DMS53 treated with DMSO at 0.1 percent for 48 hours (cell line): ENCODE data around the gene CCR5AS.
"Not testable (repeated sequence)": the region's sequence is repeated elsewhere in the genome, so short reads cannot be mapped to it uniquely, and the experiment has no call there.

Source experiments
- DNase-seq: peaks from one replicate; lab custom pipeline; 2025; ENCODE audit not compliant: unreplicated experiment; lab: John Stamatoyannopoulos, UW

CCR5AS gene

DNA sequence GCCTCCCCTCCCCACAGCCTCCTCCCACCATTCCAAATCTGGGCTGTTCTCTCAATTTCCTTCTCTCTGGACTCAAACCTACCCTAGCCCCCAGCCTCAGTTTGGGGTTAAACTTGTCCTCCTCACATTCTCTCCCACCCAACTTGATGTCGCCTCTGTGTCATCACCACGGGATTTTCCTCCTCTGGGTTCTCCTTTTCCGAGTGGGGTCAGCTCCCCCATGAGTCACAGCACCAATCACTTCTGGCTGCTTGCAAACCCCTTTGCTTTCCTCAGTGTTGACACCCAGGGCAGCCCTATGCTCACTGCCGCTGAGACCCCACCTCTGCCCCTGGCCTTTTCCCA lies 451 bp downstream of the CCR5AS start:
- no peak for DNase-seq

DNA sequence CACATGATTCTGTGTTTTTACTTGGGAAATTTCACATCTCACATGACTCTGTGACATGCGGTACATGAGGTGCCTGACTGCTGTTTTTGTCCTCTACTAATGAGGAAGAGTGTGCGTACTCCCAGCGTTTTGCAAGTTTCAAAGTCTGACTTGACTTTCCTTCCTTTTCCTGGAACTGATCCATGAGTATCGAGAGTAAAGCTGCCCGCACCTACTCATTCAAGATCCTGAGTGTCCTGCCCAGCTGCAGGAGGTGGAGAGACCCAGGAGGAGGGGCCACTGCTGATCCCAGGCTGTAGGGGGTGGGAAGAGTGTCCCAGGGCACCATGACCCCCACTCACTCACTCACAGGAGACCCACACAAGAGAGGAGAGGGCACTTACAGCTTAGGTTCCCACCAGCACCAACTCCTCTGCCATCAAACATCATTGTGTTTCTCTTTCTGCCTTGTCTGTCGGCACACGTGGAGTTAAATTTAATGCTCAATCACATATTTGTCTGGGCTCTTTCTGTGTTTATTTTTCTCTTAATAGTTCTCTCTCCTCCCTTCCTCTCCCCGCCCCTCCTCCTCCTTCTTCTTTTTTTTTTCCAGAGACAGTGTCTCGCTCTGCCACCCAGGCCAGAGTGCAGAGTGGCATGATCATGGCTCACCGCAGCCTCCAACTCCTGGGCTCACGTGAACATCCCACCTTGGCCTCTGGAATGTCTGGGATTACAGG lies 1.4 kb downstream of the CCR5AS start:
- no peak for DNase-seq

DNA sequence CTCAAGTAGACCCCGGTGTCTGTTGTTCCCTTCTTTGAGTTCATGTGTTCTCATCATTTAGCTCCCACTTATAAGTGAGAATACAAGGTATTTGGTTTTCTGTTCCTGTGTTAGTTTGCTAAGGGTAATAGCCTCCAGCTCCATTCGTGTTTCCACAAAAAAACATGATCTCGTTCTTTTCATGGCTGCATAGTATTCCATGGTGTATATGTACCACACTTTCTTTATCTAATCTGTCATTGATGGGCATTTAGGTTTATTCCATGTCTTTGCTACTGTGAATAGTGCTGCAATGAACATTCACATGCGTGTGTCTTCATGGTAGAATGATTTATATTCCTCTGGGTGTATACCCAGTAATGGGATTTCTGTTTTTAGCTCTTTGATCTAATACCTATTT lies 4.0 kb downstream of the CCR5AS start:
- DNase-seq: not testable (repeated sequence)

DNA sequence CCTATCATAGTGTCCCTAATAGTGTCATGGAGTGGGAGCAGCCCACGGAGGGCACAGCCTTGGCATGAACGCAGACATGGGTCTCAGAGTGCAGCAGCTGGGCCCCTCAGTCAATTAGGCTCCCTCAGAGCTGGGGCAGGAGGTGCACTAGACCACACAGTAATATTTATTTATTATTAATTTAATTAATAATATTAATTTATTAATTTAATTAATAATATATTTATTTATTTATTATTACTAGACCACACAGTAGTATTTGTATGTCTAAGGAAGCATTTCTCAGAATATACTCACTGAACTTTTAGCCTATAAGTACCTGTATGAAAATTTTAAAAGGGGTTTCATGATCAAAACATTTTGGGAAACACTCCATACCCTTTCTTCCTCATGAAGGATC lies 5.3 kb downstream of the CCR5AS start:
- no peak for DNase-seq

DNA sequence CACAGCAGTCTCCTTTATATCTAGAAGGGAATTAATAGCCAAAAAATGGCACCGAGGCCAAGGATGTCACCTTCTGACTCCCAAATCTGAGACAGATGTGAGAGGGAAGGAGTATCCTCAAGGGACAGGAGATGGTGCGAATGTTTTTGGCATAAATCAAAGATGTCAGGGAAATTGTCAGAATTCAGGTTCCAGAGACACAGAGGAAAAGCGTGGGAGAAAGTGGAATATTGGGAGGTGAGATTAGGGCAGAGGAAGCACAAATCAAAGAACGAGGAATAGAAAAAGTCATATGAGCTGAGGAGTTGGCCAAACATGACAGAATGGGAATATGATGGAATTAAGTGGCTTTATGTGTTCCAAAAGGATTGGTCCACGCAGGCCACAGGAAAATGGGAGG lies 6.0 kb downstream of the CCR5AS start:
- no peak for DNase-seq

DNA sequence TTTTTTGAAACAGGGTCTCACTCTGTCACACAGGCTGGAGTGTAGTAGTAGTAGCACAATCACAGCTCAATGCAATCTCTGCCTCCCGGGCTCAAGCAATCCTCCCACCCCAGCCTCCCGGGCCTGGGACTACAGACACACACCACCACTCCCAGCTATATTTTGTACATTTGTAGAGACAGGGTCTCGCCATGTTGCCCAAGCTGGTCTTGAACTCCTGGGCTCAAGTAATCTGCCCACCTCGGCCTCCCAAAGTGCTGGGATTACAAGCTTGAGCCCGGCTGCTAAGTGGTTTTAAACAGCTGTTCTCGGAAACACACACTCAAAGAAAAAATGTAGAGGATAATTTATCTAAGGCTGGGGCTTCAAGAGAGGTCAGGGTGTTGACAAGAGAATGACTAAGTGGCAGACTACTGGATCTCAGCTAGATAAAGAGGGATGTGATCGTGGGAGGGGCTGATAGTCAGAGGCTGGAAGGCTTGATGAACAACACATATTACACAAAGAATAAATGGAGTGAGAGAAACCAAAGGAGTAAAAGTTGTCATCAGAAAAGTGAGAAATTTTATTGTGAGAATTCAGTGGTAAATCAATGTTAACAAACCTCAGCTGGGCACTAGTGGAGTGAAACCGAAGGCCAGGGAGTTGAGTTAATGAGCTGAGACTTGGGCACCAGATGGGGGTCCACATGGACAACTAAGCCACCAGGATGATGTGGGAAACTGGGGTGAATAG lies 6.7 kb downstream of the CCR5AS start:
- no peak for DNase-seq

DNA sequence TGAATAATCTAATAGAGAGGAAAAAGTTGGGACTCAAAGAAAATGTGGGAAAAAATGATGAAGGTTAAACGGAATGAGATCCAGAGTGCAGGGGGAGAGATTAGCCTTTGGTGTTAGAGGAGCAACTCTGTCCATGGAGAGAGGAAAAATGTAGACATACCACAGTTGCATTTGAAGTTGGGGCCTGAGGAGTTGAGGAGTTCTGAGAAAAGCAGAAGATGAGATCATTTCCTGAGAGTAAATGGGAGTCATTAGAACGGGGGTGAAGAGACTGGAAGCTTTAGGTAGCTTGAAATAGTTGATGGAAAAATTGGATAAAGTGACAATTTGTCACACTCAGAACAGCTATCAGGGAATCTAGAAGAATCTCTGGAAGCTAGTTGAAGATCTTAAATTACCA lies 7.3 kb downstream of the CCR5AS start:
- DNase-seq: no peak

DNA sequence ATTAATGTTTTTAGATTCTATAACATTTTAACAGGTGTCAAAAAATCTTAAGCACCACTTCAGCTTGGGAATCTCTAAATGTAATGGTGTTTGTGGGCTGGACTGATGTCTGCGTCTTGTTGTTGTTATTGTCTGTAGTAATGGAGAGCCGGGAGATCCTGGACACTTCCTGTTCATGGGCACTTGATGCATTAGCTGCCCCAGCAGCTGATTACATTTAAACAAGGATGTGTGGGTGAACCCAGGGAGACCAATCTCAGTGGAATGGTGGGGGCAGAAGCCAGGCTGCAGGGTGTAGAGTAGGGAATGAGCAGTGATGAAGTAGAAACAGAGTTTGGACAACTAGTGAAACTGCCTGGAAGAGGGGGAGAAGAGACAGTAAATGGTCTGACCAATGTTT lies 7.8 kb downstream of the CCR5AS start:
- DNase-seq: no peak

DNA sequence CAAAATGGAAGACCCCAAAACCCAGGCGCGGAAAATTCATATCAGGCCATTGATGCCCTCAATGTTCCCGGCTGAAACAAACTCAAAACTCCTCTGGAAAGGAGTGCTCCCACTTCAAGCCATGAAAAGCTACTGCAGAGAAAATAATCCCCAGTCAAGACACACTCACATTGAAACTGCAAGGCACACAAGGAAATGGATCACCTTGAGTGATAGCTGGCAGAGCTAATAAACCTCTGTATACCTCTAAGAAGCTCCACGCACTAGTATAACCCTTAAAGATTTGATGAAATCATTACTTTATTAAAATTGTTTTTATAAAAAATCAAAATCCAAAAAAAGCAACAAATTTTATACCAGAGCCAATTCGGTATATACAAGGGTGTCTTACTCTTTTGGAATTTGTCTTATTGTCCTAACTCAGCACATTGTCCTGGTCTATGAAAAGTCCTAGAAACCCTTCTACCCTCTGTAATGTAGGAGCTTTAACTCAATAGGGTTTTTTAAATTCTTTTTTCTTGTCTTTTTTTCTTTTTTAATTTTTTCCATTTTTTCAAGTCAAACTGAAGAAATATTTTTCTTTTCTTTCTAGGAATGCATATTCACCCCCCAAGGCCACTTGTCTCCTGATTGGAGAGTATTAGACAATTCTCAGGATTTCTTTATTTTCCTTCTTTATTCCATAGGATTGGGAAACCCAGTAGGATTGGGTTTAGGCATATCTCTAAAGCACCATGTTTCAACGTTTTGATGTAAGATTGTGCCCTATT lies 8.5 kb downstream of the CCR5AS start:
- DNase-seq: no peak

DNA sequence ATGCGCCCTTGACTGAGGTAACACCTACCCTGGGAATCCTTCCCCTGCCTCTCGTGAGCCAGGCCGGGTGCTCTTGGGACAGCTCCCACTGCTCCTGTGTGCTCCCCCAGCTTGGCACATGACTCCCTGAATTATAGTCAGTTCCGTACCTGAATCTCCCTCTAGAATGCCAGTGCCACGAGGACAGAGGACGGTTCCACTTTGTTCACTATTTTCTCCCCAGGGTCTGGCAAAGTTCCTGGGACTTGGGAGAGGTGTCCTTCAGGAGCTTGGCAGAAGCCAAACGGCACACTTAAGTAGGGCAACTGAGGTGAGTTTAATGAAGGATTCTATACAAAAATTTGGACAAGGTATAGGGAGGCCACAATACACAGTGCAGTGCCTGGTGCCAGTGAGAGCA lies 9.8 kb downstream of the CCR5AS start:
- DNase-seq: no peak

DNA sequence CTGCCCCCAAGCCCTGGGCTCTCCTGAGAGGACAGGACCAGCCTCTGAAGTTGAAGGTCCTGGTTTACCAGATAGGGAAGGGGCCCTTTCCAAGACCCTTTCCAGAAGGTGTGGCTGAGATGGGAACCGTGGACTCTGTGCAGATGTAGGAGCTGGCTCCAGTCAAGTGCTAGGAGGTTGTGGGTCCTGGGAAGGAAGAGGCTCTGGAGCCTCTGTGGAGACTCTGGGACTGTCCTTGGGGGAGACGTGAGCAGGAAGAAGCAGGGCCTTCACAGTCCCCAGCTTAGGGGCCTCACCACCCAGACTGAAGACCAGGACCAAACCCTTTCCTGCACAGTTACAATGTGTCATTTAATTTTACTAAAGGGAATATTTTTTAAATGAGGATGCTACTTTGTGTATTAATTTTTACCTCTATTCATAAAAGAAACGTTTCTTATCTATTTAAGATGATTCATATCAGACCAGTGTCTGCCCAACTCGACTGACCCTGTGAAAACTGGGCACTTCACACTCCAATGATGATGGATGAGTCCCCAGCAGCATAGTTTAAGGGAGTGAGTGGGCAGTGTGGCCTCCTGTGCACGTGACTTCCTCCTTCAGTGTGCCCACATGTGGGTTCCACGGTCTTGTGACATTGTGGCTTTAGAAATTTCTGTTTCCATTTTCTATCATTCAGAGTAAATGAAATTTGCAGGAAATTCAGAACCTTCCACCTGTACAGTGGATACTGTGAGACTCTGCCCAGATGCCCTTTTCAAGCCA lies 10.9 kb downstream of the CCR5AS start:
- no peak for DNase-seq

DNA sequence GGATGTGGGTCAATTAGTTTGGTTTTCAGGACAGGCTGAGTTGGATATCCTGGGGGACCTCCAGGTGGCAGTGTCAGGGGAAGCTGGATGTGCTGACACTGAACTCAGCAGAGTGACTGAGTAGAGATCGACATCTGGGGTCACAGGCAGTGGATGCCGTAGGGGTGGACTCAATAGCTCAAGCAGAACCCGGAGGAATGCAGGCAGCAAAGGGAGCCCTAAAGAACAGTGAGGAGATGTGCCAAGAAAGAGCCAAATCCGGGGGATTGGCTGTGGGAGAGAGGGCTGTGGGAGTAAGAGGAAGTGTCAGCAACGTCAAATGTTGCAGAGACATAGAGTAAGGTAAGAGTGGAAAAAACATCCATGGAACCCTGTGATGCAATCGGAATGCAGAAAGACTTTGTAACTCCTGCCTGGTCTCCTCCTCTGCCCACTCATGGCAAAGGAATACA lies 11.6 kb downstream of the CCR5AS start:
- no peak for DNase-seq

DNA sequence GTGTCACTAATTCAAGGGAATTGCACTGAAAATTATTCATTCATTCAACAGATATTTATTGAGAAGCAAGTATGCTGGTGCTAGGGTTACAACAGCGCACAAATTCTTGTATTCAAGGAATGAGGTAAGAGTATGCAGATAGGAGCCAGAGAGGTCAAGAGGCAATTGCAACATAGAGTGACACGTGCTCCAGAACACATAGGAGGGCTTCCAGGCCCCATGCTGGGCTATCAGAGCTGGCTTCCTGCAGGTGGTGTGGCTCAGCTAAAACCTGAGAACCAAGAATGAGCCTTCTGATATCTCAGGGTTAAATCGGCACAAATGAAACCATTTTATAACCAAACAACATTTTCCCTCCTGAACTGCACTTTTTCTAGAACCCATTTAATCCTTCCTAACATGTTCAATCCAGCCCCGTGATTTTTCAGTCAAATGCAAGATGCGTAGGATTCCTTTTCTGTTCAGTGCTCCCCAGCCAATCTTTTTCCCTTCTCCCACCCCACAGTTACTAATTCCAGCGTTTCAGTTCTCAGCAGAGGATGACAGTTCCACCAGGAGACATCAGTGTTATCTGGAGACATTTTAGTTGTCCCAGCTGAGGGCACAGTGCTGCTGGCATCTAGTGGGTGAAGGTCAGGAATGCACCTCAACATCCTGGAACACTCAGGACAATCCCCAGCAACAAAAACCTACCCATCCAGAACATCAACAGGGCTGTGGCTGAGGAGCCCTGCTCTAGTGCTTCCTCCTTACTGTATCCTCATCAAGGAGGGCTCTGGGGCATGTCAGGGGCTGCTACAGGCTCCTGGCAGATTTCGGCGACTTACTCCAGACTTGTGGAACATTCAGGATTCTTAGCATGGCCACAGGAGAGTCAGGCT lies 13.1 kb downstream of the CCR5AS start:
- DNase-seq: no peak

DNA sequence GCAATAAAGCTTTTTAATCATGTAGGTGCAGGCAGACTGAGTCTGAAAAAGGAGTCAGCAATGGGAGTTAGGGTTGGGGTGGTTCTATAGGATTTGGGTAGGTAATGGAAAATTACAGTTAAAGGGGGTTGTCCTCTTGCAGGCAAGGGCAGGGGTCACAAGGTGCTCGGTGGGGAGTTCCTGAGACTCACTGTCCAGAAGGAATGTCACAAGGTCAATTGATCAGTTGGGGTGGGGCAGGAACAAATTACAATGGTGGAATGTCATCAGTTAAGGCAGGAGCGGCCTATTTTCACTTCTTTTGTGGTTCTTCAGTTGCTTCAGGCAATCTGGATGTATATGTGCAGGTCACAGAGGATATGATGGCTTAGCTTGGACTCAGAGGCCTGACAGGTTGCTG lies 13.9 kb downstream of the CCR5AS start:
- DNase-seq: no peak

DNA sequence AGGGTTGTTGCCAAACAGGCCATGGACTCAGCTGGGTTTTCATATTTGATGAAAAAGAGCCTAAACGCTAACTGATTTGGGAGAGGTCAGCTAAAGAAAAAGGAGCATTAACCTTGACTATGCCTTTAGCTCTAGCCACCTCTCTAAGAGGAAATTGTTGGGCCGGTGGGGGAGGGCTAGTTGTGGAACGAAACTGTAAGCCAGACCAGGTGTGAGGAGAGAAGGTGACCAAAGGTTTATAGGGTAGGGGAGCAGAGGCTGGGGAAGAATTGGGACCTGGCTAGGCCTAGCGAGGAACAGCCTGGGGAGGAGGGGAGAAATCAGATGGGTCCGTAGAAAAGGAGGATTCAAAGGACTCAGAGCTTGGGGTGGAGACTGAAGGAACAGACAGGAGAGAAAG lies 15.3 kb downstream of the CCR5AS start:
- DNase-seq: not testable (repeated sequence)

DNA sequence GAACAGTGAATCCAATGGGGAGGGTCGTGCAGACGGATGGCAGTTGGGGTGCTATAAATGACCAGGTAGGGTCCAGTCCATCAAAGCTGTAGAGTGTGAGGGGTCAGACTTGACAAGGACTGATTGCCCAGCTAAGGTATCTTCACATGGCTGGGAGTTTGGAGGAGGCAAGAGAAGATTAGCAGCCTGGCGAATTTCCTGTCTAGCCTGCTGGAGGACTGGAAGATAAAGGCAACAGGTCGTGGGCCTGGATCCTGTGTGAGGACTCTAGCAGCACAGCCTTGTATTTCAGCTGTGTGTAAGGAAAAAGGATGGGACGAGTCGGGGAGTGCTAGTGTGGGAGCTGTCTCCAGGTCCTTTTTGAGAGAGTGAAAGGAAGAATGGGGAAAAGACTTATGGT lies 17.6 kb downstream of the CCR5AS start:
- DNase-seq: no peak

DNA sequence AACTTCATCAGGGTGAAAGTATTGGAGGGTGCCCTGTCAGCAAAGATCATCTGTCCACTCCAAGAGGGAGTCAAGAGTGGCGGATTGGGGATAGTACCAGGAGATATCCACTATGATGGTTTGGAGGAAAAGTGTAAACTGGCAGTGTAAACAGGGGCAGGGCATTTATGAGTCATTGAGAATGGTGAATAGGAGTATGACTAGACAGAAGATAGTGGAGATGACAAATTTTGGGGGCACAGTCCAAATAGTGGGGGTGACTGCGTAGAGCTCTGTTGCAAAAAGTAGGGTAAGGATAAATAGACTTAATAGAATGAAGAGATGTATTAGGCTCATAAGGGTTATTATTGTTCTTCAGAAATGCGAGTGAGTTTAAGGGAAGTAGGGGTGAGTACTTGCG lies 18.0 kb downstream of the CCR5AS start:
- not testable (repeated sequence) for DNase-seq

DNA sequence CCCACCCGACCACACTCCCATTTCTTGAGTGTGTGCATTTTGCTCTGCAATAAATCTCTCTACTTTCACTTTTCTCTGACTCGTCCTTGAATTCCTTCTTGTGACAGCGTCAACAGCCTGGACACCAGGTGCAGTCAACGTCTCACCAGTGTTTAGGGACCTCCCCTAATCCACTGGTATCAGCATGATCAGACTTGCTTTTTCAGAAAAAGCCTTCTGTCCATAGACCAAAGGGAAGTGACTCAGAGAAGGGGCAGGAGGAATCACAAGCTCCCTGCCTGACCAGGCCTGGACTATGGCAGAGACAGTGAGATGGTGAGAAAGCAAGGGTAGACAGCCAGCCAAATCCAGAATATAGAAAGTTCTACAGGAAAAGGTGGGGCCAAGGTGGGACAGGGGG lies 20.7 kb downstream of the CCR5AS start:
- DNase-seq: peak; percentile 47

DNA sequence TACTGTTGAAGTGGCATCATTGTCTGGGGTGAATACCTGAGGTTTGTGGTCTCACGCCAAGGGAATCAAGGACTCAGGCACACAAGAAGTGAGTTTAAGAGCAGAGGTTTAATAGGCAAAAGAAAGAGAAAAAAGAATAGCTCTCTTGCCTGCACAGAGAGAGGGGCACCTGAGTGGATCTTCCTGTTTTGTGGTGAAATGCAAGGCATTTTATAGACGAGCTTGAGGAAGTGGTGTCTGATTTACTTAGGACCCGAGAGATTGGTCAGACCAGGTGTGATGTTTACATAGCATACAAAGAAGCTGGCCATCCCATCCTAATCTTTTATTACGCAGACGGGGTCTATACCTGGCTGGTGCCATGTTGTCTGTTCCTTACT lies 22.9 kb downstream of the CCR5AS start:
- no peak for DNase-seq

DNA sequence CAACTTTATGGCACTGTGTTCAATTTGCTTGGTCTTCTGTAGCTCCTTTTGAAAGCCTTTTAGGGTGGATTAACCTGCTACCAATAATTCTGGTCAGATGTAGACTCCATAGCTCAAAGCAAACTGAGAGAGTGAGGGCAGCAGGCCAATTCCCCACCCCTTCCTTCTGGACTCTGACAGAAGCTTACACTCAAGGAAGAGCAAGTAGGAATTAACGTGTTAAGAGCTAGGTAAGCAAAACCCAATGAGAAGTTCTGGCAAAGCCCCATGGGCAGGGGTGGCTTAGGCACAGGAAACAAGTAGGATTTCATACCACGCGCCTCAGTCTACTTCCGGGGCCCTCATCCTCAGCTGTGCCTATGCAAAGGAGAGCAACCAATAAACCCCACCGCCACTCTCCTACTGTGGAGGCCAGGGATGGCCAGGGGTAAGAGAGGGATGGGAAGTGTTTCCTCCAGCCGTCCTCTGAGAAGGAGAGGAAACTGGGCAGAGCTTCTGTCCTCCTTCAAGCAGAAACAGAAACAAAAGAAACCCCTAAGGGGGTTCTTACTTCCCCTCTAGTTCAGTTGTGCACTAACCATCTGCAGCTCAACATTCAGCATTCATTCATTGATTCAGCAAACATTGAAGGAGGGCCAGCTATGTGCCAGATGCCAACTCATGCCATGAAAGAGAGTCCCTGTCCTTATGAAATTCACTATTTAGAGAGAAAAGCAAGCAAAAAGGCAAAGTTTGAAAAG lies 23.5 kb downstream of the CCR5AS start:
- DNase-seq: no peak
